HUES48 (cell line): ENCODE measurements around the gene METTL16.
A peak's percentile ranks its signal among the peaks of the same experiment; 100 is the strongest.
"Not testable (repeated sequence)": the region's sequence is repeated elsewhere in the genome, so short reads cannot be mapped to it uniquely, and the experiment has no call there.

ENCODE experiments used
- H3K27ac ChIP-seq: one replicate; pipeline ENCODE4 v1.7.0; 2013; ENCODE audit warnings: low read depth, low read length, inconsistent platforms
- H3K27me3 ChIP-seq: 2 replicates; pipeline ENCODE4 v1.6.1; 2013; ENCODE audit warnings: mild to moderate bottlenecking, low read length; ENCODE audit not compliant: control insufficient read depth, insufficient read depth
- H3K36me3 ChIP-seq: 2 replicates; pipeline ENCODE4 v1.6.1; 2013; ENCODE audit warnings: low read length; ENCODE audit not compliant: control insufficient read depth, insufficient read depth
- H3K4me1 ChIP-seq: 2 replicates; pipeline ENCODE4 v1.6.1; 2013; ENCODE audit warnings: mild to moderate bottlenecking, low read length; ENCODE audit not compliant: control insufficient read depth, insufficient read depth
- H3K4me3 ChIP-seq: 2 replicates; pipeline ENCODE4 v1.5.1; 2013; ENCODE audit warnings: mild to moderate bottlenecking, low read depth, low read length
- H3K9ac ChIP-seq: 2 replicates; pipeline ENCODE4 v1.6.1; 2013; ENCODE audit warnings: mild to moderate bottlenecking, low read depth, low read length, moderate library complexity
- H3K9me3 ChIP-seq: 2 replicates; pipeline ENCODE4 v1.6.1; 2013; ENCODE audit warnings: low read length; ENCODE audit not compliant: control insufficient read depth, insufficient read depth

METTL16 gene

GRCh38 chr17:2502871-2503580 is 8.7 kb downstream of the METTL16 start:
- peaks cover 43% of the 10 kb centered on the region for H3K36me3 ChIP-seq

GRCh38 chr17:2500446-2500845 is 11.2 kb downstream of the METTL16 start:
- no peak overlapping the region for H3K4me3 ChIP-seq
- H3K36me3 ChIP-seq = peaks cover 52% of the 10 kb centered on the region
- no peak overlapping the region for H3K9ac ChIP-seq
- H3K27ac ChIP-seq = no peak overlapping the region
- H3K27me3 ChIP-seq = no peaks in the 10 kb centered on the region
- H3K4me1 ChIP-seq = no peaks in the 10 kb centered on the region
- H3K9me3 ChIP-seq = no peaks in the 10 kb centered on the region

More at GRCh38 chr17:2502871-2503580, 8.7 kb downstream of the METTL16 start:
- H3K4me3 ChIP-seq = no peak overlapping the region
- 0 out of 2 replicates have a peak, but pooled peaks cover under 1% of the 10 kb centered on the region for H3K9me3 ChIP-seq
- H3K27ac ChIP-seq = no peak overlapping the region
- H3K9ac ChIP-seq = no peak overlapping the region
- no peaks in the 10 kb centered on the region for H3K27me3 ChIP-seq
- H3K4me1 ChIP-seq = no peaks in the 10 kb centered on the region

GRCh38 chr17:2489286-2489685 is 22.4 kb downstream of the METTL16 start:
- H3K27ac ChIP-seq, H3K4me3 ChIP-seq, H3K36me3 ChIP-seq, H3K9ac ChIP-seq, H3K27me3 ChIP-seq, H3K9me3 ChIP-seq: not testable (repeated sequence)
- peaks cover 29% of the 10 kb centered on the region for H3K4me1 ChIP-seq

GRCh38 chr17:2487306-2487705 is 24.4 kb downstream of the METTL16 start:
- Histone ChIP-seq H3K36me3 (no peaks in the 10 kb centered on the region), H3K4me3 (no peak overlapping the region), H3K27ac (no peak overlapping the region), H3K27me3 (no peaks in the 10 kb centered on the region), H3K9ac (no peak overlapping the region), H3K9me3 (no peaks in the 10 kb centered on the region), H3K4me1 (peaks cover 29% of the 10 kb centered on the region)

GRCh38 chr17:2486709-2487108 is 25.0 kb downstream of the METTL16 start:
- H3K27ac ChIP-seq, H3K36me3 ChIP-seq, H3K9ac ChIP-seq, H3K9me3 ChIP-seq, H3K4me3 ChIP-seq, H3K27me3 ChIP-seq: not testable (repeated sequence)
- H3K4me1 ChIP-seq = peaks cover 32% of the 10 kb centered on the region

- no peak overlapping the region for H3K27ac ChIP-seq
- no peak overlapping the region for H3K4me3 ChIP-seq
- no peaks in the 10 kb centered on the region for H3K9me3 ChIP-seq
- H3K9ac ChIP-seq = no peak overlapping the region
- peaks cover 29% of the 10 kb centered on the region for H3K4me1 ChIP-seq
- no peaks in the 10 kb centered on the region; the same call in 1 of the 2 replicates for H3K36me3 ChIP-seq
- no peaks in the 10 kb centered on the region for H3K27me3 ChIP-seq
Measured at GRCh38 chr17:2485970-2486369, 25.7 kb downstream of the METTL16 start.

GRCh38 chr17:2485543-2485942 is 26.1 kb downstream of the METTL16 start:
- Histone ChIP-seq H3K27ac (no peak overlapping the region), H3K27me3 (no peaks in the 10 kb centered on the region), H3K36me3 (no peaks in the 10 kb centered on the region; the same call in 1 of the 2 replicates), H3K9me3 (no peaks in the 10 kb centered on the region), H3K9ac (no peak overlapping the region), H3K4me3 (no peak overlapping the region), H3K4me1 (peaks cover 26% of the 10 kb centered on the region)

GRCh38 chr17:2484876-2485275 is 26.8 kb downstream of the METTL16 start:
- peaks cover 21% of the 10 kb centered on the region for H3K4me1 ChIP-seq

GRCh38 chr17:2483084-2483483 is 28.6 kb downstream of the METTL16 start:
- Histone ChIP-seq H3K4me3 (no peak overlapping the region), H3K27me3 (no peaks in the 10 kb centered on the region), H3K36me3 (peaks cover 13% of the 10 kb centered on the region; the same call in 1 of the 2 replicates), H3K9me3 (no peaks in the 10 kb centered on the region), H3K9ac (no peak overlapping the region), H3K27ac (no peak overlapping the region), H3K4me1 (peaks cover 15% of the 10 kb centered on the region)

More at GRCh38 chr17:2484876-2485275, 26.8 kb downstream of the METTL16 start:
- no peak overlapping the region for H3K27ac ChIP-seq
- H3K4me3 ChIP-seq = no peak overlapping the region
- no peaks in the 10 kb centered on the region for H3K9me3 ChIP-seq
- H3K9ac ChIP-seq = no peak overlapping the region
- no peaks in the 10 kb centered on the region; the same call in 1 of the 2 replicates for H3K36me3 ChIP-seq
- no peaks in the 10 kb centered on the region for H3K27me3 ChIP-seq

GRCh38 chr17:2482218-2482617 is 29.5 kb downstream of the METTL16 start:
- Histone ChIP-seq H3K36me3 (peaks cover 21% of the 10 kb centered on the region), H3K27ac (peak overlapping the region; percentile 17), H3K9me3 (no peaks in the 10 kb centered on the region), H3K4me3 (no peak overlapping the region), H3K27me3 (no peaks in the 10 kb centered on the region), H3K4me1 (peaks cover 15% of the 10 kb centered on the region), H3K9ac (no peak overlapping the region)

GRCh38 chr17:2481760-2482159 is 29.9 kb downstream of the METTL16 start:
- H3K36me3 ChIP-seq = peaks cover 26% of the 10 kb centered on the region
- H3K4me3 ChIP-seq = no peak overlapping the region
- H3K27ac ChIP-seq = no peak overlapping the region
- no peak overlapping the region for H3K9ac ChIP-seq
- H3K9me3 ChIP-seq = no peaks in the 10 kb centered on the region
- no peaks in the 10 kb centered on the region for H3K27me3 ChIP-seq
- H3K4me1 ChIP-seq = peaks cover 15% of the 10 kb centered on the region
